GM12873 (cell line): Measurements from ENCODE around the gene EHBP1.

Source experiments
- CTCF ChIP-seq: IDR thresholded peaks from 2 replicates; pipeline ENCODE4 v1.5.1; 2012; ENCODE audit warnings: low read depth, mild to moderate bottlenecking, moderate library complexity, low read length, control low read depth; ENCODE audit not compliant: insufficient read depth; ENCODE audit errors: missing control alignments

EHBP1 gene

DNA sequence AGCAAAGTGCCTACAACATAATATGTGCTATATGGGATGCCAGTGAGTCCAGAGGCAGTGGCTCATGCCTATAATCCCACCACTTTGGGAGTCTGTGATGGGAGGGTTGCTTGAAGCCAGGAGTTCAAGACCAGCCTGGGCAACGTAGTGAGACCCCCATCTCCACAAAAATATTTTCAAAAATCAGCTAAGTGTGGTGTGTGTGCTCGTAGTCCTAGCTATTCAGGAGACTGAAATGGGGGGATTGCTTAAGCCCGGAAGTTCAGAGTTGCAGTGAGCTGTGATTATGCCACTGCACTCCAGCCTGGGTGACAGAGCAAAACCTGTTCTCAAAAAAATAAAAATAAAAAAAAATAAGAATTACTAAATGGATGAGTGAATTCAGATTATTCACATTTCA, 368.5 kb downstream of the EHBP1 start:
- no peak for TF ChIP-seq CTCF

- TF ChIP-seq CTCF, result peak; percentile 66
Observed at GRCh38 chr2:63078852-63079606, 373.5 kb downstream of the EHBP1 start.

DNA sequence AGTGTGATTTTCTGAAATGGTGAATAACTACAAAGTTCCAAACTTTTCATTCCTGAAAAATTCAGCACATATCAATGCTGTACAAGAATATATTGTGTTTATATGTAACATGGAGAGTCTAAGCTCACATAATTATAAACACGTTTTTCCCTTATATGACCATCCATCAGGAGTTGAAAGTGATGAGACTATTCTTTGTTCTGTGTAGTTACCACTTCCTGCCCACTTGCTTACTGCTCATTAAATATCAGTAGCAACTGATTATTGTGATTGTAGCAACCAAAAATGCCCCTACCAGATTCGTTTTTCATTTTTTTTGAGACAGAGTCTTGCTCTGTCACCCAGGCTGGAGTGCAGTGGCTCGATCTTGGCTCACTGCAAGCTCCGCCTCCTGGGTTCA, 375.9 kb downstream of the EHBP1 start:
- TF ChIP-seq CTCF, result no peak

- TF ChIP-seq CTCF, result no peak
Observed at GRCh38 chr2:63086687-63087086, 381.2 kb downstream of the EHBP1 start.

DNA sequence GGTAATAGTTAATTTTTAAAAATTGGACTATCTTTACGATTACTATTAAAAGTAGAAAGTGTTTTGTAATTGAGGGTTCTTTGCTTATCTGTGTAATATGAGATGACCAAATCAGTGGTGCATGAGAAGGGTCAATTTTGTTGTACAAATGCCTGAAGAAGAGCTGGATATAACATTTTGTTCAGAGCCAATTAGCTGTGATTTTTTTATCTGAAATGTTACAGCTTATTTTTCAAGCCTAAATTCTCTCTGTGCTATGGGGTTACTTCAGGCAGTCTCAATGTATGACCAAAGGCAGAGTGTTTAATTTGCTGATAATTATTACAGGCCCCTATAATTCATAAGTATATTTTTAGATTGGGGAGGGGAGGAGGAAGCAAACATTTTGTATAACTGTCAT, 386.9 kb downstream of the EHBP1 start:
- TF ChIP-seq CTCF, result no peak

GRCh38 chr2:63092857-63093256, 387.3 kb downstream of the EHBP1 start:
- no peak for TF ChIP-seq CTCF

- TF ChIP-seq CTCF, result no peak
Observed at GRCh38 chr2:63093502-63093901, 388.0 kb downstream of the EHBP1 start.
